ENCODE measurements around the gene SH3TC1. TPM values are rescaled to one million over a fixed set of nuclear protein-coding genes. Genes with fewer than 3 reads are reported as not detected.

Gene SH3TC1
- total and polyA plus RNA-seq, 2 of the 13 experiments (the other 11 are each of a cell fraction or from before 2014, with no cell fraction given), result 14.9 to 21.8 TPM

- TF ChIP-seq ZNF510 (CRISPR knock-in tag; IDR thresholded peaks at IDR 0.05; ENCODE audit: low read depth), result no peak
- TF ChIP-seq ZNF138 (CRISPR knock-in tag; IDR thresholded peaks at IDR 0.05; ENCODE audit: low read depth), result no peak
- no peak for TF ChIP-seq CREM (IDR thresholded peaks at IDR 0.05)
- no peak for TF ChIP-seq CREM (CRISPR knock-in tag; IDR thresholded peaks at IDR 0.05)
- TF ChIP-seq ZBTB25 (CRISPR knock-in tag; IDR thresholded peaks at IDR 0.05), result peak; percentile 55; the same call in 1 of the 2 replicates
- TF ChIP-seq BHLHE40 (IDR thresholded peaks at IDR 0.05; ENCODE audit: low read length), result no peak
- TF ChIP-seq ZNF34 (CRISPR knock-in tag; IDR thresholded peaks at IDR 0.05; ENCODE audit: borderline replicate concordance), result no peak
- TF ChIP-seq LRRFIP1 (CRISPR knock-in tag; conservative IDR thresholded peaks at IDR 0.05), result no peak
- TF ChIP-seq HBP1 (CRISPR knock-in tag; IDR thresholded peaks at IDR 0.05; ENCODE audit: low read depth), result no peak
- TF ChIP-seq SRSF4 (IDR thresholded peaks at IDR 0.05; ENCODE audit: low read depth, low read length, poor library complexity, severe bottlenecking), result no peak
- no peak for TF ChIP-seq LBX2 (CRISPR knock-in tag; IDR thresholded peaks at IDR 0.05; ENCODE audit: borderline replicate concordance)
- TF ChIP-seq FOXK2 (IDR thresholded peaks at IDR 0.05), result no peak
- no peak for TF ChIP-seq ZNF333 (CRISPR knock-in tag; IDR thresholded peaks at IDR 0.05; ENCODE audit: borderline replicate concordance)
- no peak for TF ChIP-seq HOXA5 (CRISPR knock-in tag; IDR thresholded peaks at IDR 0.05)
- peak; percentile 93; the same call in 1 of the 2 replicates for TF ChIP-seq ZNF776 (CRISPR knock-in tag; IDR thresholded peaks at IDR 0.05)
- no peak for TF ChIP-seq PHF5A (CRISPR knock-in tag; IDR thresholded peaks at IDR 0.05; ENCODE audit: low read depth, unreplicated experiment)
- no peak for TF ChIP-seq DBP (CRISPR knock-in tag; IDR thresholded peaks at IDR 0.05; ENCODE audit: not compliant biosample characterization)
- TF ChIP-seq DNMT1 (CRISPR knock-in tag; IDR thresholded peaks at IDR 0.05), result no peak
- no peak for TF ChIP-seq CCDC6 (CRISPR knock-in tag; IDR thresholded peaks at IDR 0.05)
- TF ChIP-seq CHD4 (IDR thresholded peaks at IDR 0.05; ENCODE audit: borderline replicate concordance, low read length), result no peak
- TF ChIP-seq SP5 (CRISPR knock-in tag; IDR thresholded peaks at IDR 0.05; ENCODE audit: borderline replicate concordance, low read depth), result no peak
- TF ChIP-seq ZNF569 (CRISPR knock-in tag; IDR thresholded peaks at IDR 0.05; ENCODE audit: borderline replicate concordance), result no peak
- TF ChIP-seq ZNF75D (CRISPR knock-in tag; IDR thresholded peaks at IDR 0.05; ENCODE audit: borderline replicate concordance), result no peak
- TF ChIP-seq NCOA1 (CRISPR knock-in tag; IDR thresholded peaks at IDR 0.05), result no peak
- no peak for TF ChIP-seq ZKSCAN5 (CRISPR knock-in tag; IDR thresholded peaks at IDR 0.05)
- TF ChIP-seq AHR (CRISPR knock-in tag; IDR thresholded peaks at IDR 0.05), result no peak
Observed at GRCh38 chr4:8200302-8200975, 1.3 kb downstream of the SH3TC1 start (continued).

Measured in HepG2 (cell line).